ENCODE data around the gene DECR2.

Gene DECR2

GRCh38 chr16:425082-425718 is 23.5 kb downstream of the DECR2 start, which contains the start of gene RAB11FIP3:
Gene RAB11FIP3 (plus strand): TSS chr16:425649. CDS start chr16:426007, 358 bp downstream.
- H3K4me3 ChIP-seq (ENCODE audit: low read depth, low read length), result peak within 1 kb of the TSS; percentile 76
- TF ChIP-seq CTCF (IDR thresholded peaks at IDR 0.05; ENCODE audit: insufficient read depth, low read depth, low read length, missing control alignments), result peak; percentile 31
- peak; percentile 93 for DNase-seq (ENCODE audit: low read depth)

- peak overlapping the region; percentile 76; the same call in 1 of the 2 replicates for H3K4me3 ChIP-seq (ENCODE audit: low read depth, low read length)
- no peak for DNase-seq (ENCODE audit: low read depth)
- TF ChIP-seq CTCF (IDR thresholded peaks at IDR 0.05; ENCODE audit: insufficient read depth, low read depth, low read length, missing control alignments), result no peak
Measured at GRCh38 chr16:425740-426114, 24.0 kb downstream of the DECR2 start.

GRCh38 chr16:426115-426905 is 24.6 kb downstream of the DECR2 start:
- H3K4me3 ChIP-seq (ENCODE audit: low read depth, low read length), result peak overlapping the region; percentile 76
- no peak for TF ChIP-seq CTCF (IDR thresholded peaks at IDR 0.05; ENCODE audit: insufficient read depth, low read depth, low read length, missing control alignments)
- peak; percentile 31 for DNase-seq (ENCODE audit: low read depth)

- H3K4me3 ChIP-seq (ENCODE audit: low read depth, low read length), result peak overlapping the region; percentile 76
- no peak for TF ChIP-seq CTCF (IDR thresholded peaks at IDR 0.05; ENCODE audit: insufficient read depth, low read depth, low read length, missing control alignments)
Measured at GRCh38 chr16:426906-427249, 25.2 kb downstream of the DECR2 start.

GRCh38 chr16:427250-427649 is 25.6 kb downstream of the DECR2 start:
- TF ChIP-seq CTCF (IDR thresholded peaks at IDR 0.05; ENCODE audit: insufficient read depth, low read depth, low read length, missing control alignments), result no peak
- H3K4me3 ChIP-seq (ENCODE audit: low read depth, low read length), result peak overlapping the region; percentile 76; the same call in 1 of the 2 replicates
- DNase-seq (ENCODE audit: low read depth), result no peak

More at GRCh38 chr16:426906-427249, 25.2 kb downstream of the DECR2 start:
- DNase-seq (ENCODE audit: low read depth), result no peak

- TF ChIP-seq CTCF (IDR thresholded peaks at IDR 0.05; ENCODE audit: insufficient read depth, low read depth, low read length, missing control alignments), result no peak
- no peak for DNase-seq (ENCODE audit: low read depth)
- no peak overlapping the region for H3K4me3 ChIP-seq (ENCODE audit: low read depth, low read length)
Measured at GRCh38 chr16:430904-431303, 29.2 kb downstream of the DECR2 start.
